Lung (tissue), 12 donors: Measurements from ENCODE around the gene TSR3. TPM values are rescaled to one million over a fixed set of nuclear protein-coding genes. Genes with fewer than 3 reads are reported as not detected.

Experiments used
- ATAC-seq: fragments of 200-7000 bp; cut with Tn5 transposase; one replicate; pipeline ENCODE4 v1.9.1; 2020; ENCODE audit warnings: moderate number of reproducible peaks; ENCODE audit not compliant: insufficient read depth, low FRiP score
- DNase-seq, 3 donors: peaks; one replicate each; pipeline ENCODE4 v3.0.0-alpha.2; 2013 to 2017
- H3K27ac ChIP-seq, 2 donors: one replicate each; pipeline ENCODE4 v1.5.1; 2013; ENCODE audit warnings: mild to moderate bottlenecking in 2 of 2, moderate library complexity in 2 of 2, control low read depth in 1 of 2, inconsistent platforms in 1 of 2, low read depth in 1 of 2, low read length in 1 of 2
- H3K27me3 ChIP-seq, 3 donors: one replicate each; pipeline ENCODE4 v1.5.1; 2013; ENCODE audit warnings: low read length in 2 of 3; ENCODE audit not compliant: control insufficient read depth in 3 of 3, insufficient read depth in 3 of 3
- H3K36me3 ChIP-seq, 4 donors: one replicate each; pipeline ENCODE4 v1.5.1; 2013; ENCODE audit warnings: low read length in 4 of 4, mild to moderate bottlenecking in 1 of 4, moderate library complexity in 1 of 4; ENCODE audit not compliant: control insufficient read depth in 4 of 4, insufficient read depth in 4 of 4
- H3K4me1 ChIP-seq, 5 donors: one replicate each; pipeline ENCODE4 v1.5.1; 2013; ENCODE audit warnings: low read length in 5 of 5, mild to moderate bottlenecking in 2 of 5, moderate library complexity in 1 of 5; ENCODE audit not compliant: control insufficient read depth in 5 of 5, insufficient read depth in 5 of 5
- H3K4me3 ChIP-seq: one replicate; pipeline ENCODE4 v1.5.1; 2013; ENCODE audit warnings: mild to moderate bottlenecking, control low read depth, moderate library complexity
- H3K9ac ChIP-seq, 2 donors: one replicate each; pipeline ENCODE4 v1.5.1; 2013; ENCODE audit warnings: low read length in 2 of 2, control low read depth in 1 of 2; ENCODE audit not compliant: insufficient read depth in 1 of 2
- H3K9me3 ChIP-seq, 4 donors: one replicate each; pipeline ENCODE4 v1.5.1; 2013; ENCODE audit warnings: low read length in 3 of 4, mild to moderate bottlenecking in 1 of 4, moderate library complexity in 1 of 4; ENCODE audit not compliant: control insufficient read depth in 4 of 4, insufficient read depth in 3 of 4
- WGBS, 2 donors: extraction: QIAGEN DNeasy Blood & Tissue Kit; methylation state at CpG; one replicate each; pipeline ENCODE4 v1.1.7; 2013; 5-methylcytosine and 5-hydroxymethylcytosine counted together
- polyA plus RNA-seq, 2 donors: library from polyadenylated mRNA; stranded (reverse); fragments of 200-250 nt; gene quantifications; one replicate each; pipeline ENCODE4 v1.2.1, GENCODE V29; 2013
- total RNA-seq, 2 donors: library from RNA; depleted of rRNA in 1 of 2; stranded (reverse); fragments of >200 nt in 1 of 2; gene quantifications; one replicate each; pipeline ENCODE4 v1.2.1, GENCODE V29; 2014 to 2021
- TF ChIP-seq, protein P1 (sequence below): IDR thresholded peaks from 2 replicates; pipeline ENCODE4 v1.5.1; 2012; ENCODE audit warnings: mild to moderate bottlenecking; ENCODE audit errors: control extremely low read depth, extremely low read depth
- donor health status: control.
- donor health status: control.
- donor health status: Bipolar disorder and iron deficiency.
- donor health status: healthy.
- donor health status: DM: yes; HTN: yes; CAD: no.

The TSR3 gene
- total and polyA plus RNA-seq, 4 donors = 32.5 to 66.4 (median 56.6) TPM

GRCh38 chr16:1338119-1338730, 13.5 kb downstream of the TSR3 start:
- TF ChIP-seq, protein P1, sequence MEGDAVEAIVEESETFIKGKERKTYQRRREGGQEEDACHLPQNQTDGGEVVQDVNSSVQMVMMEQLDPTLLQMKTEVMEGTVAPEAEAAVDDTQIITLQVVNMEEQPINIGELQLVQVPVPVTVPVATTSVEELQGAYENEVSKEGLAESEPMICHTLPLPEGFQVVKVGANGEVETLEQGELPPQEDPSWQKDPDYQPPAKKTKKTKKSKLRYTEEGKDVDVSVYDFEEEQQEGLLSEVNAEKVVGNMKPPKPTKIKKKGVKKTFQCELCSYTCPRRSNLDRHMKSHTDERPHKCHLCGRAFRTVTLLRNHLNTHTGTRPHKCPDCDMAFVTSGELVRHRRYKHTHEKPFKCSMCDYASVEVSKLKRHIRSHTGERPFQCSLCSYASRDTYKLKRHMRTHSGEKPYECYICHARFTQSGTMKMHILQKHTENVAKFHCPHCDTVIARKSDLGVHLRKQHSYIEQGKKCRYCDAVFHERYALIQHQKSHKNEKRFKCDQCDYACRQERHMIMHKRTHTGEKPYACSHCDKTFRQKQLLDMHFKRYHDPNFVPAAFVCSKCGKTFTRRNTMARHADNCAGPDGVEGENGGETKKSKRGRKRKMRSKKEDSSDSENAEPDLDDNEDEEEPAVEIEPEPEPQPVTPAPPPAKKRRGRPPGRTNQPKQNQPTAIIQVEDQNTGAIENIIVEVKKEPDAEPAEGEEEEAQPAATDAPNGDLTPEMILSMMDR = no peak
- Histone ChIP-seq H3K27me3 (peaks cover 0 to 25% (median 9%) of the 10 kb centered on the region in 3 donors), H3K36me3 (no peaks in the 10 kb centered on the region), H3K9ac (no peak overlapping the region), H3K9me3 (no peaks in the 10 kb centered on the region), H3K4me1 (peaks cover 0 to 9% (median 0%) of the 10 kb centered on the region in 5 donors), H3K27ac (no peak overlapping the region), H3K4me3 (no peak overlapping the region)
- ATAC-seq (no peak), DNase-seq (no peak)
- 59 to 63% methylated on average over 22 to 30 of the region's 30 CpGs for WGBS, 2 donors

- H3K4me3 ChIP-seq = no peak overlapping the region
These were observed 14.2 kb downstream of the TSR3 start for GRCh38 chr16:1337486-1337885.

DNA sequence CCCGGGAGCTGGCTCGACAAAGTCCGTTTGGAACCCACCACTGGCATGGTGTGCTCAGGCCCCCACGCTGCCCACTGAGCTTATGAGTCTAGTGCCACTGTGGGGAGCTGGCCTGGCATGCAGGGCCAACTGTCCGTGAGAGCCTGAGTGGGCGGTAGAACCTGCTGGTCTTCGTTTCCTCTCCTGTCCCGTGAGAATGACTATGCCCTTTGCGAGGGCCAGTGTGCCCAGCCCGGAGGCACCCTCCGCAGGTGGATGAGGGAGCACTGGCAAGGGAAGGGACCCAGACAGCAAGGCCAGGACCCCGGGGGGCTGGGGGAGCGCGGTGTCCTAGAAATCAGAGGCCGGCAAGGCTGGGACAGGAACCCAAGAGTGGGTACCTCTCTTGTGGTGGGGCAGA, 15.1 kb downstream of the TSR3 start:
- 74 to 78% methylated on average over 15 of the region's 15 CpGs for WGBS, 2 donors
- Histone ChIP-seq H3K4me3 (no peak overlapping the region), H3K9ac (no peak overlapping the region), H3K9me3 (no peaks in the 10 kb centered on the region), H3K36me3 (no peaks in the 10 kb centered on the region), H3K27ac (no peak overlapping the region), H3K4me1 (peaks cover 0 to 14% (median 9%) of the 10 kb centered on the region in 5 donors), H3K27me3 (peaks cover 0 to 38% (median 20%) of the 10 kb centered on the region in 3 donors)
- no peak for ATAC-seq
- TF ChIP-seq, protein P1 = no peak
- no peak for DNase-seq

More at GRCh38 chr16:1337486-1337885, 14.2 kb downstream of the TSR3 start:
- Histone ChIP-seq H3K9ac (no peak overlapping the region), H3K9me3 (no peaks in the 10 kb centered on the region), H3K27ac (no peak overlapping the region), H3K4me1 (peaks cover 0 to 9% (median 1%) of the 10 kb centered on the region in 5 donors), H3K36me3 (no peaks in the 10 kb centered on the region), H3K27me3 (peaks cover 0 to 32% (median 13%) of the 10 kb centered on the region in 3 donors)
- no peak for DNase-seq
- 46 to 52% methylated on average over 9 of the region's 9 CpGs for WGBS, 2 donors
- TF ChIP-seq, protein P1 = no peak
- no peak for ATAC-seq

GRCh38 chr16:1335996-1336395, 15.7 kb downstream of the TSR3 start:
- ATAC-seq (no peak), DNase-seq (no peak)
- H3K4me3 ChIP-seq = no peak overlapping the region
- H3K9ac ChIP-seq = no peak overlapping the region
- H3K9me3 ChIP-seq = no peaks in the 10 kb centered on the region
- H3K4me1 ChIP-seq = peaks cover 0 to 18% (median 14%) of the 10 kb centered on the region in 5 donors
- TF ChIP-seq, protein P1 = no peak
- 18% methylated on average over 12 of the region's 12 CpGs for WGBS, 2 donors
- H3K36me3 ChIP-seq = no peaks in the 10 kb centered on the region
- H3K27ac ChIP-seq = no peak overlapping the region
- peaks cover 0 to 41% (median 22%) of the 10 kb centered on the region in 3 donors for H3K27me3 ChIP-seq
